Stimulated activated CD8-positive, alpha-beta memory T cell treated with anti-CD3 and anti-CD28 coated beads, Interleukin-7, amount 100 ng/mL, for 24 hours (primary cell): ENCODE measurements around the gene RELL2.
A peak's percentile ranks its signal among the peaks of the same experiment; 100 is the strongest.

Experiments used
- DNase-seq: peaks from one replicate; pipeline ENCODE4 v3.0.0-alpha.2; 2020; ENCODE audit warnings: low read depth

The RELL2 gene

GRCh38 chr5:141649056-141649688 is 12.4 kb downstream of the RELL2 start:
- no peak for DNase-seq

GRCh38 chr5:141649972-141650371 is 13.2 kb downstream of the RELL2 start:
- no peak for DNase-seq

DNA sequence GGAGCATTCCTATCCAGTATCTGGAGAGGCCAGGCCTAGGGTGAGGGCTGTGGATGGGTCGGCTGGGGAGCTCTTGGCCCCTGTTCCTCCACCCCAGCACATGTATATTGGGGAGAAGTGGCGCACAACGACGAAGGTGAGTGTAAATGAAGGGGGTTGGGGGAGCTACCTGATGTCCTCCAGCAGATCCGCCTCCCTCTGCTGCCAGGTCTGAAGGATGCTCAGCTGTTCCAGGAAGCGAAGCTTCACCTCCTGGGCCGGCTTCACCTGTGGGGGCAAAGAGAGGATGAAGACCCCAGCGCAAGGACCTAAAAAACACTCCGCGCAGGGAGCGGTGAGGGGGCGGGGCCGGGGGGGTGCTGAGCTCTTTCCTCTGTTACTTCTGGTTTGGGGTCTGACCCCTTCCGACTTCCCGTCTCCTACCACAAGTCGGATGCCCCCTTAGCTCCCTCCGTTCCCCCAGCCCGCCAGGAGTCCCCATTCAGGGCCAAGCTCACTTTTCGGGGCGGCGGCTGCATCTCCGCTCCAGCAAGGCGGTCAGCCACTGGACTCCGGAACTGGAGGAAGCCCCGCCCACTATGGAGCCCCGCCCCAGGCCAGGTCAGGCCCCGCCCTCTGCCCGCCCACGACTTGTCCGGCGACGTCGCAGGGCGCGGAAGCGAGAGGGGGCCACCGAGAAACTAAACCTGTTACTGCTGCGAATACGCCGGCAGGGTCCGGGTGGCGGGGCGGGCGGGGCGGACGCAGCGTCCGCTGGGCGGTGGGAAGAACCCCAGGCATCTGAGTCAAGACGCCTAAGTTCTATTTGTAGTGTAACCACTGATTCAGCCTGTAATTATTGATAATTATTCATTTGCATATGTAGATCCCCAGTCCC is 14.3 kb downstream of the RELL2 start, which contains the start of gene FCHSD1:
Gene FCHSD1 (minus strand): TSS at position 568 of the 877 bp plus-strand sequence. CDS start 50 bp downstream, at position 518.
- peak; percentile 77 for DNase-seq

DNA sequence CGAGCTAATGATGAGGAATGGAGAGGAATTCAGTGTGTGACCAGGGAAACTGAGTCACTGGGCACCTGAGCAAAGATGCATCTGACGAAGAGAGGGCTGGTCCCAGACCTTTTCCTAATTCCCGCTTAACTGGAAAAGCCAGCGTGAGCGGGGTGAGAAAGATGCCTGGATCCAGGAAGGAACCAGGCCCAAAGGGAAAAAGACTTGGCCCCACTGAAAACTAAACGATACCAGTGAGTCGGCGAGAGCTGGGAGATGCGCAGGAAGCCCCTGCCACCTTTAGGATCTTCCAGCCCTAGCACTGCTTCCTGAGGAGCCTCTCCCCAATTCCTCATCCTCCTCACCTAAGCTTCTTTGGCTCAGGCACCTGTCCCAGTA is 14.9 kb downstream of the RELL2 start:
- no peak for DNase-seq

GRCh38 chr5:141654298-141654697 is 17.5 kb downstream of the RELL2 start:
- no peak for DNase-seq

DNA sequence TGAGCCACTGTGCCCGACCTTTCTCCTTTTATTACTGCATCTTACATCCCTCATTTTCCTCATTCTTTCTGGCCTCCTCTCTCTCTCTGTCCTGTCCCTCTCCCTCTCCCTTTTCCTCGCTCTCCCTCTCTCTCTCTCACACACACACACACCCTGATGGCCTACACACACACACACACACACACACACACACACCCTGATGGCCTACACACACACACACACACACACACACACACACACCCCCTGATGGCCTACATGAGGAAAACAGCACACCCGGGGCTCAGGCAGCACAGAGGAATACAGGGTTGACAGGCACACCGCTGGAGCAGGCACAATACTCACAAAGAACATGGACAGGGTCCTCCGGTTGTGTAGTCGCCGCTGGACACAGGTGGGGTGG is 18.2 kb downstream of the RELL2 start:
- DNase-seq, result no peak

DNA sequence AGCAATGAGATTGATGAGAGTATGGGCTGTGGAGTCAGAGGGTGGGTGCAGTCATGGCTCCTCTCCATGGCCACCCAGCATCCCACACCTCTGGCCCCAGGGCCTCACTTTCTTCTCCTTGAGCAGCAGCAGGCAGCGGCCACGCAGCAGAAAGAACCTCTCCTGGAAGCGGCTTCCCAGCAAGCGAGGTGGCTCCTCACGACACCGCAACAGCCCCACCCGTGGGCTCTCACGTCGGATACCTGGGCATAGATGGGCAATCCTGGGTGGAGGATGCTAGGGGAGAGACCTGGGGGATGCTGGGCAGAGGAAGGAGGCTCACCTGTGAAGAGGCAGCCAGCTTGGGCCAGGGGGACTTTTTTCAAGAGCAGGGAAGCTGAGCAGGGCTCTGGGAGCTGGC is 19.6 kb downstream of the RELL2 start:
- no peak for DNase-seq

DNA sequence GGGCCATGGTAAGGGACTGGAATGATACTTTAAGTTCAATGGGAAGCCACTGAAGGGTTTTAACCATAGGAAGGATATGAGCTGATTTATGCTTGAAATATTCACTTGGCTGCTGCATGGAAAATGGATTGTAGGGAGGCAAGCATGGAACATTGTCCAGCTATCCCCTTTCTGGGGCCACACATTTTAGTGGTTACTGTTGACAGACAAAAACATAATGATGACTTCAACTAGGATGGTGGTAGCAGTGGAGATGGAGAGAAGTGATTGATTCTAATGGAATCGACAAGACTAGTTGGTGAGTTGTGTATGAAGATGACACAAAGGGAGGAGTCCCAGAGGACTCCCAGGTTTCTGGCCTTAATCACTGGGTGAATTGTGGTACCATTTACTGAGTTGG is 20.6 kb downstream of the RELL2 start:
- DNase-seq, result no peak

GRCh38 chr5:141657937-141658545 is 21.2 kb downstream of the RELL2 start:
- DNase-seq, result no peak

DNA sequence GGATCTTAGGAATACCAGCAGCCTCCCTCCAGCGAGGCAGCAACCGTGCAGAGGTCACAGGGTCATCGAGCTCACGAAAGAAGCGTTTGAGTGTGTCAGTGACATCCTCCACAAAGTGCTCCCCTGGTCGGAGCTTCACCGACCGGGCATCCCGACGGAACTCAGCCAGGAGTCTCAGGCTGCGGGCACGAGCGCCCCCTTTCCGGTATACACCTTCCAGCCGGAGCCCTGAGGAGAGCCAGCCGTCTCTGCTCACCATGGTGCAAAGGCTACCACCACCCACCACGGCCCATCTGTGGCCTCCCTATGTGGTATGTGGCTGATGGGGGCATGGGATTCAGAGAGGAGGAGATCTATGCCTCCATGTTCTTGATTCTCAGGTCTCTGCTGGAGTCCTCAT is 25.2 kb downstream of the RELL2 start:
- no peak for DNase-seq

DNA sequence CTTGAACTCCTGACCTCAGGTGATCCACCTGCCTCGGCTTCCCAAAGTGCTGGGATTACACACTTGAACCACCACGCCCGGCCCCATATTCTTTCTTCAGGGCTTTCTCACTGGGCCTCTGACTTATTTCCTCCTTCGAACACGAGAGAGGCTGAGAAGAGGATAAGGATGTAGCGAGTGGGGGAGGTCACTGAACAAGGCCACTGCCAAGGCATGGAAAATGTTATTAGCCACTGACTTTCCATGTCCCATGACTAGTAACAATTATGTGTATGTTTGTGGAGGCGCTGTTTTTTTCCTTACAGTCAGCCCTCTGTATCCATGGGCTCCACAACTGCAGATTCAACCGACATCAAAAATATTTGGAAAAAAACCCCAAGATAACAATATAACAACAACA is 26.7 kb downstream of the RELL2 start:
- DNase-seq, result no peak

GRCh38 chr5:141664733-141665461 is 28.1 kb downstream of the RELL2 start:
- DNase-seq, result peak; percentile 52

- DNase-seq, result no peak
These were observed 29.5 kb downstream of the RELL2 start for GRCh38 chr5:141665995-141666940.

- DNase-seq, result no peak
These were observed 31.9 kb downstream of the RELL2 start for GRCh38 chr5:141668601-141669265.

GRCh38 chr5:141669520-141669919 is 32.7 kb downstream of the RELL2 start:
- no peak for DNase-seq

DNA sequence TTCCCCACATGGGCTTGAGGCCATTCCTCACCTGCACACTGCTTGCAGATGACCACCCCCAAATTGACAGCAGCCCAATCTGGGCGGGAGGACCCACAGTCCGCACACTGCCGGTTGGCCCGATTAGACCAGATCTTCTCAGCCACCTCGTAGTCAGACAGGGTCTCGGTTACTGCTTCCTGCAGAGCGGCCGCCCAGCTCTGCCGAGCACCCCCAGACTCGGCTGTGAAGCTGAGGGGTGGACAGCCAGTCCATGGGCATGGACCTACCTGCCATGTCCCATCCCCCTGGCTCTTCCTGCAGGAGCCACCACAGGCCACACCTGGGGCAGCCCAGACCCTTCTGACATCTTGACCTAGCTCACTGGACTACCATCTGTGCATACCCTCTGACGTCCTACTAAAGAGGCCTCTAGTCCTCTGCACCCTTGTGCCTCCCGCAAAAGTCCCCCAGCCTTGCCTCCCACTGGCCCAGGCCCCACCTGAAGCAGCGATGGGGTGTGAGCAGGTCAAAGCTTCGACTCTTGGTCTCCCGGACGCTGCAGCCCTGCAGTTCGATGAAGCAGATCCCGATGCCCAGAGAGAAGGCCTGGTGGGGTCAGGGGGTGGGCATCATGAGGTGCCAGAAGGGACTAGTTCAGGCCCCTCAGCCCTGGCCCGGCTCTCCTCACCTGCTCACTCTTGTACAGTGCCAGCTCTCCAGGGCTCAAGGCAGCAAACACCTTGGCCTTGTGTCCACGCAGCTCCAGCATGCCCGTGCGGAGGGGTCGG is 35.5 kb downstream of the RELL2 start:
- no peak for DNase-seq

DNA sequence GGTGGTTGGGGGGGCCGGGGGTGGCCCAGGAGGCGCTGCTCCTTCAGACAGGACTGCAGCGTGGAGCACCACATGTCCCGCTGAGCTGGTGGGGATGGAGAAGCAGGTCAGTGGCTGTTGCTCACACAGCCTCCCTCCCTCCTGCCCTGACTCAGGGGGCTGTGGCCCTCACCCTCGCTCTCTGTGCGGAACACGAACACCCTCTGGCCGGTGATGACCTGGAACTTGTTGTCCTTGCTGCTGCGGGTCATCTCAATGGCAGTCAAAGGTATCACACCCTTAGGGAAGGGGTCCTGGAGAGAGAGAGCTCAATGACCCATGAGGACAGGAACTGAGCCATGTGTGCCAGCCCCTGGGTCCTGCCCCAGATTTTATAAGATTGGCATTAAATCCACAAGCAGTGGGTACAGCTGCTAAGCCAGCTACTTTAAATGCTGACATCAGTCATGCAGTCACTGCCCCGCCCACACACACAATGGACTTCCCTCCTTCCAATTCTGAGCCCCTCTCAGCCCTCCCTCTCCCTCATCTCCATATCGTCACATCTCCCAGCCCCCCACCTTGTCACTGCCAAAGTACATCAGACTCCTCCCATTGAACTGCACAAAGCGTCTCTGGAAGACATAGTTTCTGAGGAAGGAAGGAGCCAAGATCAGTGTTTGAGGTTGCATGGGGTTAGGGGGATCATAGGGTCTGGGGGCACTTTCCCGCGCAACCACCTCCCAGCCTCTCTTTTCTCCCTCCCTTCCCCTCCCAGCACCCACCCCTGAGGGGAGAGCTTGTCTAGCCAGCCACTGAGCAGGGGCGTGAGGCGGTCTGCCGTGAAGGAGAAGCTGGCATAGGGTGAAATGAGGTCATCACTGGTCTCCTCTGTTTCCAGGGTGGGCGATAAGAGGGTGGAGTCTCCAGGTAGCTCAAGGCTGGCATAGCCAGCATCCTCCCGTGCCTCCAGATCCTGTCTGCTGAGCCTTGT is 36.3 kb downstream of the RELL2 start:
- no peak for DNase-seq

DNA sequence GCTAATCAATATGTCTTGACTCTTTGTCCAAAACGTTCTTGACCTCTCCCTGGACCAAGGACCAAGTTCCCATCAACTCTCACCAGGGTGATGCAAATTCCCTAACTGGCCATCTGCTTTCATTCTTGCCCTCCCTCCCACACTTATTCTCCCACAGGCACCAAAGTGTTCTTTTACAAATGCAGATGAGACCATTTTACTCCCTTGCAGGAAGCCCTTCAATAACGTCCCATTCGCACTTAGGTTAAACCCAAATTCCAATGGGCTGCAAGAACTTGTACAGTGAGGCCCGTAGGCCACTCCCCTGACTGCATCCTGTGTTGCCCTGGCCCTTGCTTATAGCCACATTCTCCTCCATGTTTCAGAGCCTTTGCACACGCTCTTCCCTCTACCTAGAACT is 38.0 kb downstream of the RELL2 start:
- DNase-seq, result no peak

- no peak for DNase-seq
These were observed 38.9 kb downstream of the RELL2 start for GRCh38 chr5:141675672-141676071.
